Caki2 (cell line): Measurements from ENCODE around the gene STXBP3. TPM values are rescaled to one million over a fixed set of nuclear protein-coding genes. Genes with fewer than 3 reads are reported as not detected.

ENCODE experiments used
- DNase-seq: peaks from one replicate; pipeline ENCODE4 v3.0.0-alpha.2; 2015; ENCODE audit warnings: low read depth
- in situ Hi-C: cut with HindIII; loops from 2 replicates; pipeline ENCODE4 v1.10.0; 2016; ENCODE audit warnings: low sequenced_read_pairs, low pct_unique_long_range_greater_than_20kb, mixed read lengths
- total RNA-seq: library from RNA; depleted of rRNA; stranded (reverse); fragments of >200 nt; shearing (Covaris generic); gene quantifications from 2 replicates; pipeline ENCODE4 v1.2.3, GENCODE V29; 2014; ENCODE audit warnings: low replicate concordance

STXBP3 gene
- total RNA-seq, 1 experiment from 2014 or later, result 7.3 TPM

GRCh38 chr1:108785264-108785663 lies 38.8 kb downstream of the STXBP3 start:
- no peak for DNase-seq
- in situ Hi-C loops, result no loop called here

- DNase-seq, result no peak
- in situ Hi-C loops, result no loop called here
Measured at GRCh38 chr1:108785880-108786279, 39.4 kb downstream of the STXBP3 start.

GRCh38 chr1:108791790-108792189 lies 45.3 kb downstream of the STXBP3 start:
- no peak for DNase-seq
- in situ Hi-C loops, result no loop called here

- DNase-seq, result no peak
- in situ Hi-C loops, result no loop called here
Measured at GRCh38 chr1:108792420-108792819, 45.9 kb downstream of the STXBP3 start.

GRCh38 chr1:108799001-108799400 lies 52.5 kb downstream of the STXBP3 start:
- no peak for DNase-seq
- in situ Hi-C loops, result no loop called here

GRCh38 chr1:108801101-108801500 lies 54.6 kb downstream of the STXBP3 start:
- in situ Hi-C loops, result no loop called here

GRCh38 chr1:108803548-108803947 lies 57.1 kb downstream of the STXBP3 start:
- DNase-seq, result no peak
- in situ Hi-C loops, result no loop called here

More at GRCh38 chr1:108801101-108801500, 54.6 kb downstream of the STXBP3 start:
- DNase-seq, result no peak

GRCh38 chr1:108808438-108808837 lies 62.0 kb downstream of the STXBP3 start:
- no peak for DNase-seq
- in situ Hi-C loops, result no loop called here

- in situ Hi-C loops, result no loop called here
Measured at GRCh38 chr1:108811611-108812010, 65.1 kb downstream of the STXBP3 start.

GRCh38 chr1:108813326-108813725 lies 66.9 kb downstream of the STXBP3 start:
- DNase-seq, result no peak
- in situ Hi-C loops, result no loop called here

More at GRCh38 chr1:108811611-108812010, 65.1 kb downstream of the STXBP3 start:
- no peak for DNase-seq

- no peak for DNase-seq
- in situ Hi-C loops, result no loop called here
Measured at GRCh38 chr1:108814343-108815125, 68.1 kb downstream of the STXBP3 start.

GRCh38 chr1:108815566-108815965 lies 69.1 kb downstream of the STXBP3 start:
- DNase-seq, result no peak
- in situ Hi-C loops, result no loop called here

GRCh38 chr1:108816049-108816893 lies 69.8 kb downstream of the STXBP3 start:
- in situ Hi-C loops, result no loop called here

GRCh38 chr1:108817016-108817415 lies 70.5 kb downstream of the STXBP3 start:
- no peak for DNase-seq
- in situ Hi-C loops, result no loop called here

More at GRCh38 chr1:108816049-108816893, 69.8 kb downstream of the STXBP3 start:
- peak; percentile 72 for DNase-seq

- no peak for DNase-seq
- in situ Hi-C loops, result no loop called here
Measured at GRCh38 chr1:108817811-108818210, 71.3 kb downstream of the STXBP3 start.

GRCh38 chr1:108819878-108820277 lies 73.4 kb downstream of the STXBP3 start:
- in situ Hi-C loops, result no loop called here

GRCh38 chr1:108823632-108824031 lies 77.2 kb downstream of the STXBP3 start:
- in situ Hi-C loops, result no loop called here
- DNase-seq, result no peak

More at GRCh38 chr1:108819878-108820277, 73.4 kb downstream of the STXBP3 start:
- DNase-seq, result no peak

GRCh38 chr1:108824051-108824450 lies 77.6 kb downstream of the STXBP3 start:
- in situ Hi-C loops, result no loop called here
- DNase-seq, result no peak

- DNase-seq, result no peak
- in situ Hi-C loops, result no loop called here
Measured at GRCh38 chr1:108826081-108826635, 79.7 kb downstream of the STXBP3 start.
